ENCODE measurements around the gene AGK. TPM values are rescaled to one million over a fixed set of nuclear protein-coding genes. Genes with fewer than 3 reads are reported as not detected.

The AGK gene
- total and polyA plus RNA-seq, 4 donors, result 13.7 to 39.1 (median 20.9) TPM

- Histone ChIP-seq H3K36me3 (ENCODE audit: control insufficient read depth in 4 of 4, insufficient read depth in 4 of 4, low read length in 4 of 4) (peaks cover 0 to 6% (median 4%) of the 10 kb centered on the region in 4 donors), H3K9ac (ENCODE audit: insufficient read depth in 1 of 2, low read length in 2 of 2) (no peak overlapping the region), H3K9me3 (ENCODE audit: control insufficient read depth in 4 of 4, insufficient read depth in 3 of 4, low read length in 3 of 4) (peaks cover 0 to 4% (median 1%) of the 10 kb centered on the region in 4 donors), H3K4me3 (no peak overlapping the region), H3K27ac (ENCODE audit: low read depth in 1 of 2, low read length in 1 of 2) (no peak overlapping the region), H3K27me3 (ENCODE audit: control insufficient read depth in 3 of 3, insufficient read depth in 3 of 3, low read length in 2 of 3) (no peaks in the 10 kb centered on the region), H3K4me1 (ENCODE audit: control insufficient read depth in 5 of 5, insufficient read depth in 5 of 5, low read length in 5 of 5) (peaks cover 0 to 14% (median 0%) of the 10 kb centered on the region in 5 donors)
- ATAC-seq (ENCODE audit: insufficient read depth, low FRiP score) (no peak), DNase-seq (no peak)
- no peak for TF ChIP-seq CTCF (IDR thresholded peaks at IDR 0.05; ENCODE audit: control extremely low read depth, extremely low read depth)
Observed at GRCh38 chr7:141572175-141572574, 21.0 kb downstream of the AGK start.

- Histone ChIP-seq H3K27ac (ENCODE audit: low read depth in 1 of 2, low read length in 1 of 2) (no peak overlapping the region), H3K27me3 (ENCODE audit: control insufficient read depth in 3 of 3, insufficient read depth in 3 of 3, low read length in 2 of 3) (no peaks in the 10 kb centered on the region), H3K4me1 (ENCODE audit: control insufficient read depth in 5 of 5, insufficient read depth in 5 of 5, low read length in 5 of 5) (peaks cover 0 to 9% (median 0%) of the 10 kb centered on the region in 5 donors), H3K9ac (ENCODE audit: insufficient read depth in 1 of 2, low read length in 2 of 2) (no peak overlapping the region), H3K36me3 (ENCODE audit: control insufficient read depth in 4 of 4, insufficient read depth in 4 of 4, low read length in 4 of 4) (peaks cover 0 to 2% (median 0%) of the 10 kb centered on the region in 4 donors), H3K9me3 (ENCODE audit: control insufficient read depth in 4 of 4, insufficient read depth in 3 of 4, low read length in 3 of 4) (peaks cover 0 to 4% (median 1%) of the 10 kb centered on the region in 4 donors), H3K4me3 (no peak overlapping the region)
- no peak for TF ChIP-seq CTCF (IDR thresholded peaks at IDR 0.05; ENCODE audit: control extremely low read depth, extremely low read depth)
- WGBS, 2 donors, result 96 to 98% methylated on average over 6 of the region's 6 CpGs
- ATAC-seq (ENCODE audit: insufficient read depth, low FRiP score) (no peak), DNase-seq (no peak)
Observed at GRCh38 chr7:141573511-141573910, 22.3 kb downstream of the AGK start.

GRCh38 chr7:141575164-141575563, 24.0 kb downstream of the AGK start:
- no peak for ATAC-seq (ENCODE audit: insufficient read depth, low FRiP score)

More at GRCh38 chr7:141575164-141575563, 24.0 kb downstream of the AGK start:
- Histone ChIP-seq H3K27me3 (ENCODE audit: control insufficient read depth in 3 of 3, insufficient read depth in 3 of 3, low read length in 2 of 3) (no peaks in the 10 kb centered on the region), H3K4me1 (ENCODE audit: control insufficient read depth in 5 of 5, insufficient read depth in 5 of 5, low read length in 5 of 5) (peaks cover 0 to 5% (median 0%) of the 10 kb centered on the region in 5 donors), H3K9me3 (ENCODE audit: control insufficient read depth in 4 of 4, insufficient read depth in 3 of 4, low read length in 3 of 4) (peaks cover 0 to 4% (median 1%) of the 10 kb centered on the region in 4 donors), H3K4me3 (no peak overlapping the region), H3K27ac (ENCODE audit: low read depth in 1 of 2, low read length in 1 of 2) (no peak overlapping the region), H3K9ac (ENCODE audit: insufficient read depth in 1 of 2, low read length in 2 of 2) (no peak overlapping the region), H3K36me3 (ENCODE audit: control insufficient read depth in 4 of 4, insufficient read depth in 4 of 4, low read length in 4 of 4) (peaks cover 0 to 2% (median 0%) of the 10 kb centered on the region in 4 donors)
- no peak for TF ChIP-seq CTCF (IDR thresholded peaks at IDR 0.05; ENCODE audit: control extremely low read depth, extremely low read depth)
- 97 to 100% methylated on average over 1 of the region's 1 CpG for WGBS, 2 donors
- DNase-seq, result no peak

Data from lung (tissue), 12 donors.